ENCODE data around the gene NAGPA.

The NAGPA gene

GRCh38 chr16:5003211-5003610, 30.5 kb downstream of the NAGPA start:
- ChIA-PET POLR2A (no interaction called here), CTCF (no interaction called here)
- DNase-seq (ENCODE audit: extremely low spot score): no peak
- no peak for TF ChIP-seq ZNF384 (IDR thresholded peaks at IDR 0.05)
- no peak for TF ChIP-seq CTBP1 (IDR thresholded peaks at IDR 0.05; ENCODE audit: borderline replicate concordance)
- no peak for TF ChIP-seq LEF1 (IDR thresholded peaks at IDR 0.05; ENCODE audit: borderline replicate concordance)
- TF ChIP-seq SUZ12 (IDR thresholded peaks at IDR 0.05): no peak
- TF ChIP-seq L3MBTL2 (conservative IDR thresholded peaks at IDR 0.05): no peak

- TF ChIP-seq ZNF384 (IDR thresholded peaks at IDR 0.05): no peak
- no peak for TF ChIP-seq FOXM1 (IDR thresholded peaks at IDR 0.05; ENCODE audit: borderline replicate concordance)
- no peak for TF ChIP-seq HDGF (IDR thresholded peaks at IDR 0.05; ENCODE audit: borderline replicate concordance)
- no peak for TF ChIP-seq FOXA1 (IDR thresholded peaks at IDR 0.05)
- no peak for TF ChIP-seq TARDBP (IDR thresholded peaks at IDR 0.05)
- TF ChIP-seq SP1 (IDR thresholded peaks at IDR 0.05): no peak
- TF ChIP-seq FOXK2 (IDR thresholded peaks at IDR 0.05): no peak
- no peak for TF ChIP-seq ARNT (IDR thresholded peaks at IDR 0.05)
- TF ChIP-seq NFRKB (IDR thresholded peaks at IDR 0.05): no peak
- TF ChIP-seq ELF4 (IDR thresholded peaks at IDR 0.05): no peak
- ChIA-PET CTCF (no interaction called here), POLR2A (no interaction called here)
- no peak for DNase-seq (ENCODE audit: extremely low spot score)
Measured at GRCh38 chr16:5002699-5003143, 31.0 kb downstream of the NAGPA start.

- TF ChIP-seq SUZ12 (IDR thresholded peaks at IDR 0.05): no peak
- TF ChIP-seq TARDBP (IDR thresholded peaks at IDR 0.05): no peak
- no peak for TF ChIP-seq FOXK2 (IDR thresholded peaks at IDR 0.05)
- no peak for TF ChIP-seq CTBP1 (IDR thresholded peaks at IDR 0.05; ENCODE audit: borderline replicate concordance)
- TF ChIP-seq BHLHE40 (IDR thresholded peaks at IDR 0.05; ENCODE audit: borderline replicate concordance): no peak
- no peak for TF ChIP-seq ARNT (IDR thresholded peaks at IDR 0.05)
- TF ChIP-seq SP1 (IDR thresholded peaks at IDR 0.05): no peak
- TF ChIP-seq FOXA1 (IDR thresholded peaks at IDR 0.05): no peak
- TF ChIP-seq ZNF384 (IDR thresholded peaks at IDR 0.05): no peak
- no peak for TF ChIP-seq ELF4 (IDR thresholded peaks at IDR 0.05)
- TF ChIP-seq LEF1 (IDR thresholded peaks at IDR 0.05; ENCODE audit: borderline replicate concordance): no peak
- TF ChIP-seq HDGF (IDR thresholded peaks at IDR 0.05; ENCODE audit: borderline replicate concordance): no peak
- no peak for TF ChIP-seq NFRKB (IDR thresholded peaks at IDR 0.05)
- no peak for TF ChIP-seq FOXM1 (IDR thresholded peaks at IDR 0.05; ENCODE audit: borderline replicate concordance)
- TF ChIP-seq PKNOX1 (IDR thresholded peaks at IDR 0.05): no peak
- TF ChIP-seq L3MBTL2 (conservative IDR thresholded peaks at IDR 0.05): no peak
- DNase-seq (ENCODE audit: extremely low spot score): no peak
- ChIA-PET POLR2A (no interaction called here), CTCF (no interaction called here)
Measured at GRCh38 chr16:5001986-5002385, 31.7 kb downstream of the NAGPA start.

- no peak for TF ChIP-seq LEF1 (IDR thresholded peaks at IDR 0.05; ENCODE audit: borderline replicate concordance)
- TF ChIP-seq SUZ12 (IDR thresholded peaks at IDR 0.05): no peak
- no peak for TF ChIP-seq L3MBTL2 (conservative IDR thresholded peaks at IDR 0.05)
- no peak for TF ChIP-seq FOXA1 (IDR thresholded peaks at IDR 0.05)
- no peak for TF ChIP-seq HDGF (IDR thresholded peaks at IDR 0.05; ENCODE audit: borderline replicate concordance)
- TF ChIP-seq PKNOX1 (IDR thresholded peaks at IDR 0.05): no peak
- no peak for TF ChIP-seq BHLHE40 (IDR thresholded peaks at IDR 0.05; ENCODE audit: borderline replicate concordance)
- TF ChIP-seq NFRKB (IDR thresholded peaks at IDR 0.05): no peak
- TF ChIP-seq ZNF384 (IDR thresholded peaks at IDR 0.05): no peak
- TF ChIP-seq SP1 (IDR thresholded peaks at IDR 0.05): no peak
- DNase-seq (ENCODE audit: extremely low spot score): no peak
- POLR2A ChIA-PET: no interaction called here
- CTCF ChIA-PET: no interaction called here
Measured at GRCh38 chr16:5001571-5001970, 32.2 kb downstream of the NAGPA start.

- ChIA-PET POLR2A (interaction anchor here (1.1 kb wide), 1 partner anchor 14 kb away, joined by 5 read pairs; no protein-coding TSS in a partner anchor), CTCF (no interaction called here)
- no peak for DNase-seq (ENCODE audit: extremely low spot score)
- TF ChIP-seq BHLHE40 (IDR thresholded peaks at IDR 0.05; ENCODE audit: borderline replicate concordance): no peak
- TF ChIP-seq ARNT (IDR thresholded peaks at IDR 0.05): no peak
Measured at GRCh38 chr16:5000573-5001001, 33.1 kb downstream of the NAGPA start.

GRCh38 chr16:4994719-4995434, 38.9 kb downstream of the NAGPA start:
- CTCF ChIA-PET: no interaction called here
- POLR2A ChIA-PET: no interaction called here
- no peak for DNase-seq (ENCODE audit: extremely low spot score)
- TF ChIP-seq ZNF384 (IDR thresholded peaks at IDR 0.05): no peak
- no peak for TF ChIP-seq LEF1 (IDR thresholded peaks at IDR 0.05; ENCODE audit: borderline replicate concordance)
- TF ChIP-seq ARNT (IDR thresholded peaks at IDR 0.05): no peak
- TF ChIP-seq PKNOX1 (IDR thresholded peaks at IDR 0.05): no peak
- TF ChIP-seq BHLHE40 (IDR thresholded peaks at IDR 0.05; ENCODE audit: borderline replicate concordance): no peak
- TF ChIP-seq TARDBP (IDR thresholded peaks at IDR 0.05): no peak
- TF ChIP-seq SUZ12 (IDR thresholded peaks at IDR 0.05): no peak

GRCh38 chr16:4991754-4992153, 42.0 kb downstream of the NAGPA start:
- ChIA-PET CTCF (no interaction called here), POLR2A (no interaction called here)
- no peak for DNase-seq (ENCODE audit: extremely low spot score)
- TF ChIP-seq SUZ12 (IDR thresholded peaks at IDR 0.05): no peak
